ENCODE measurements around the gene SNTG2. TPM values are rescaled to one million over a fixed set of nuclear protein-coding genes. Genes with fewer than 3 reads are reported as not detected.

SNTG2 gene
- total RNA-seq, 1 experiment from 2014 or later = not detected

DNA sequence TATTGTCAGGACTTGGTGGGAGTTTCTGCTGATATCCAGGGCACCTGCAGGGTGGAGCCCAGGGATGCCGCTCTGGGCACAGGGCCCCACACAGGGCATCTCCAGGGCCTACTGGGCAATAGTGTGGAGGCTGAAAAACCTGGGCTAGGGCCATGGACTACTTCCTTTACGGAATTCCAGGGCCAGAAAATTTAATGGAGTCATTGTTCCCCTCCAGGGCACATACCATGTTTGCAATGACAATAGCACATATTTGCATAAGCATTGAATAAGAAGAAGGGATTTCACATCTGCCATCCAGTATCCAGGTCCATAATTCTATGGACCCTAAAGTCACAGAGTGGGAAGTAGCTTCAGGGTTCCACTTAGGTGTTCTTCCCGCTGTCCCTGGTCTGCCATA, 358.9 kb downstream of the SNTG2 start:
- DNase-seq (ENCODE audit: low spot score) = no peak

DNA sequence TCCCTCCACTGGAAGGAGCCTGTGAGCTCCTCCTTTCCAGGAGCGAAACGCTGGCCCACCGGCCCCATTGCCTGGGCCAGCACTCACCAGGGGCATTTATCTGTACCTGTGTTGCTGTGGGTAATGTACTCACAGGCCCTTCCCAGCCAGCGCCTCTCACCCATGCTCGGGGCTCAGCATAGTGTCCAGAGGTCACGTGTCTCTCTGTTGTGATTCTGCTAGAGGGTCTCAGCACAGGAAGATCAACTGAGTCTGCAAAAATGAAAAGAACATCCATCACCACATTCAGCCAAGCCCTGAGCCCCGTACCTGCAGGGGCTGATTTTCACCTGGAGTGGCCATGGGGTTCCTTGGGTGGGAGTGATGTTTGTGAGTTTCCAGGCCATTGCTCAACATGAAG, 359.6 kb downstream of the SNTG2 start:
- DNase-seq (ENCODE audit: low spot score) = no peak

DNA sequence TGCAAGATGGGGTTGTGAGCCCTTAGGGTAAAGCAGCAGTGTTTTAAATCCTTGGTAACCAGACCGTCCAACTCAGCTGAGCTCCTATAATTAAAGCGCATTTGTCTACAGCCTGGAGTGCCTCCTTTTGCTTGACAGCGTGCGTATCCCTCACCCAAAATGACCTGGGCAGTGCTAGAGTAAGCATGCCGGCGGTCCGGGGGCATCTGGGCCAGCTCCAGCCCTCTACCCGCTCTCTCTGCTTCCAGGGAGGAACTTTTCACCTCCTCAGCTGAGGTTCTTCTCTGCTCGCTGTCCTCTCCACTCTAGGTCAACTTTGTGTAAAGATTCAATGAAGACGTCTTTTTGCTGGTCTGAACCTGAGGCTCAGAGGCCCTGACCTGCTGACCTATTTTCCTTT, 360.2 kb downstream of the SNTG2 start:
- no peak for DNase-seq (ENCODE audit: low spot score)

DNA sequence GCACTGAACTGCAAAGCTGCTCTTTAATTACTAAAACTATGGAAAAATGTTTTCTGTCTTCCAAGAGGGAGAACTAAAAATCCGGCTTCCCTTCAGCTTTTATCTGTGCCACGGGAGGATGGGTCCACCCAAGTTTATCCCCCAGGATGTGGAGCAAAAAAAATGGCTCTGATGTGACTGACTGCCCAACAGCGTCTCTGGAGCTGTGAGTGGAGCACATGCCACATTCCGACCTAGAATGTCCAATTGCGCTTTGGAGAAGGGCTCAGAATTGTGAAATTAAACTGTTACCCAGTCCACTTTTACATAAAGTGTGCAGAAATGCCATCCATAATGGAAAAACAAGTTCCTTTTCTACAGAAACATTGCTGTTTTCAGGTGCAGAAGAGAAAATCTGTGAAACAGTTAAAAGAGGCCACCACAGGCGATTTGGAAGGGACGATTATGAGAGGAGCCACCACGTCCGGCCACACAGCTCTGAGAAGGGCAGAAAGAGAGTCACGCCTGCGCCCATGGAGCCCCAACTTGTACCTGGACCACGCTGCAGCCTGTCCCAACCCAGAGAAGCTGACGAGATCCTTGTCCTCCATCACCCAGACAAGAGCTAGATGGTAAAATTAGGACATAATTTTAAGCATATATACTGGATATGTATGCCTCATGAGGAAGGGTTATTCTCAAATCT, 362.7 kb downstream of the SNTG2 start:
- no peak for DNase-seq (ENCODE audit: low spot score)

DNA sequence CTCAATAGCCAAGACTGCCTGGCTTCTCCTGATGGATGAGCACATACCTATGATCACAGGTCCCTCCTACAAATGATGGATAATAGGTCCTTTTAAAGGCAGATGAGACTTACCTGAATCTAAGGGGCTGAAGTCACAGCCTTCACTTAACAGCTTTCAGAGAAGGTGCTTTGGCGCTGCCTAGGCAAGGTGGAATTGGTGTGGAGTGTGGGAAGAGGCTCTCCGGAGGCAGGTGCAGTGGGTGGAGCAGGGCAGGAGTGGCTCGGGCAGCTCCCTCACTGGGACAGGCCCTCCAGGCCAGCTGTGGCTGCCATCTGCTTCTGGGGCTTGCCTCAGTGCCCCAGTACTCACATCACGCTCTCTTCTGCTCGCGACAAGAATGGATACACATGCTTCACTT, 363.6 kb downstream of the SNTG2 start:
- DNase-seq (ENCODE audit: low spot score) = no peak

DNA sequence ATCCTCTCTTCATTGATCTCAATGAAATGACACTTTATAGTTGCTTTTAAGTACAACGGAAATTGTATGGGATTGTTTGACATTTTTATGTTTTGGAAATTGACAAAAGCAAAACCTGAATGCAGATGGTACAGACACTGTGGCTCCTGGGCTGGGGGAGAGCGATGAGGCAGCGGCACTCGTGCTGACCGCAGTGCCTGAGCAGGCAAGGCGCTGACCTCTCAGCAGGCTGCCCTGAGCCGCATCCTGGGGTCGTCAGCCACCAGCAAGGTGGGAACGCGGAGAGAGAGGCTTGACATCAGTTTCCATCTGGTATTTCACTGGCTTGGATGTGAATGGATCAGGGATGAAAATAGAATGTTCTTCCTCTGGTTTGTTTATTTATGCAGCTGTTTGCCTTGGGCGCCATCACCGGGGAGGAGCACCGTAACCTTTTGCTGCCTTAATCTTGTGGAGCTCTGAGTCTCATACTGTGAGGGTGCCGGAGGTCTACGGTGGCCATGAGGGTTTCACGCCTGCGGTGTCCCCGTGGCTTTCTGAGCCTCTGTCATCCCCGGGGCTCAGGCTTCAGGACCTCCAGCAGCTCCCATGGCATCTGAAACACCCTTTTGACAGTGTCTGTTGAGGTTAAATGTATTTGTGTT, 367.8 kb downstream of the SNTG2 start:
- DNase-seq (ENCODE audit: low spot score) = no peak

DNA sequence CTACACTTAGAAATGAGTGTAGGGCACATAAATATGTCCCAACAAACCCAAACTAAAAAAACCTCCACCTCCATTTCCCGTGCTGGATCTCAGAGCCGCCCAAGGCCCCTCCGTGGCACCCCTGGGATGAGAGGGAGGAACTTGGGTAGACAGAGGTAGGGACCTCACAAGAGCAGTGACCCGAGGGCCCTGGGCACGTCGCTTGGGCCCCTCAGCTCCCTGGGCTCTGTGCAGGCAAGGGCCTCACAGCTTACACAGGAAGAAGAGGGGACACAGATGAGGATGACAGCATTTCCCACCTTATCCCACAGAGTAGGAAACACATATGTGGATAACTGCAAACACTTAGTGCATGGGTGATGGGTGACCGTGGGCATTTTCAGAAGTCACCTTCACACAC, 368.7 kb downstream of the SNTG2 start:
- DNase-seq (ENCODE audit: low spot score) = no peak

DNA sequence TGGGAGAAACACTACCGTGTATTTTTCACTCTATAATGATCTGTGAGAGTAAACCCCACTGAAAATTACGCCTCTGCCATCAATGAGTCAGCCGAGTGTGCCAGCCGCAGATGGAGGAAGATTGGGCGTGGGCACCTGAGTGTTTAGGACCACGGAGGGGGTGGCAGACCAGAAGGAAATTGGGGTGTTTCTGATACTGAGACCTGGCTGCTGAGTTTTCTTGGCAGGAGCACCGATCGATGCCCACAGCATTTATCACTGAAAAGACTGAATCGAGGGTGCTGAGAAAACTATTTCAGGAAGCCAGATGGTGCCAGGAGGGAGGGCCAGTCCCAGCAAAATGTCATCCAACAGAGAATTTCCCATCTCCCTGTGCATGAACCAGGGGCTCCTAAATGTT, 370.7 kb downstream of the SNTG2 start:
- no peak for DNase-seq (ENCODE audit: low spot score)

DNA sequence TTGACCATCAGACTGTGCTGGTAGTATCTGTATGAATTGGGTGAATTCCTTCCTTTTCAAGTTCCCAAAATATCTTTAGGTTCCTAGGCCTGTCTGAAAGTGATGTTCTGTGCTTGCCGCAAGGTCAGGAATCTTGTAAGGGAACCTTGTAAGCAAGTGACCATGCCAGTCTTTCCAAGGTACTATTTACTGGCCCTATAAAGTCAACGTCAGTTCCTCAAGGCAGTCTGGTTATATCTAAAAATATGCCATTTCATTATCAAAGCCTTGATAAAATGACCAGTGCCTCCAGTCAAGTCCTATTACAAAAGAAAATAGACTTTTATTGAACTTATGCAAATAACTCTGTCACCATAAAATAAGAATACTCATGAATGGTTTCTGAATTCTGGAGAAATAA, 374.2 kb downstream of the SNTG2 start:
- no peak for DNase-seq (ENCODE audit: low spot score)

DNA sequence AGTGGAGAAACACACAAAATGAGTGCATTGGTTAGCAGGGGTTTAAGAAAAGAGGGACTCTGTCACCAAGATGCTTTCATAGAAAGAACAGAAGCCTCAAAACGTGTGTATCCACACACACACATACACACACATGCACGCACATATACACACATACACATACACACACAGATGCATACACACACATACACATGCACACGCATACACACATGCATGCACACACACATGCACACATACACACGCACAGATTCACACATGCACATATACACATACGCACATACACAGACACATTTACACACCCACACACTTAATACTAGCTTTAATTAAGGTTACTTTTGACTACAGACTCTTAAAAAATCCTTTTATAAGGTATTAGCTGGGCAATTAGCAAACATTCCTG, 378.0 kb downstream of the SNTG2 start:
- no peak for DNase-seq (ENCODE audit: low spot score)

DNA sequence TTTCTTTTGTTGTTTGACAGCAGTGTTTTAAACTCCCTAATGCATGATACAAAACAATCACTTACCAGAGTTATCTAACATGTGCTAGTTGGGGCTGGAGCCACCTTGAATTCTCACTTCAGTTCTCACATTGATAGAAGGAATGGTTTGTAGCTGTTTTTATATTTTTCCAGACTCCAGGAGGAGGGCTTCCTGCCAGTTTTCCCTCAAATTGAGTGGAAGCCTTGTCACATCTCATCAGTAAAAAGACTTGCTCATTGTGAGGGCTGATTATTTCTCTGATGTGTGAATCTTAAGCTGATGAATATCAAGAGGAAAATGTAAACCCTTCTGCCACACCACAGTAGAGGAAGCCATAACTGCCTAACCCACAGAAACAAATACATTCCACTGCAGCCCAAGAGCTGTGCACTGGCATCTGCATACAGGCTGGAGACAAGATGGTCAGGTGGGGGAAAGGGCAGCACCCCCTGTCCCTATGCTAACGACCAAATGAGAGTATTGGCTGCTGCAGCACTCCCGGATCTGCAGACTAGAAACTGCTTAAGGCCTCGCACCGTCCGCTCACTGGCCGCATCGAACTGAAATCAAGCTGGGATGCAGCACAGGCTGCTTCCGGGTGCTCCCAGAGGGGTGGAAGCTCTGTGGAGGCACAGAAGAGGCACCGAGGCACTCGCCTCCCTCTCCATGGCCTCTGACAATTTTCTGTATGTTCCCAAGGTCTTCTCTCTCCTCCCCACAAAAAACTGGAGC, 388.9 kb downstream of the SNTG2 start:
- no peak for DNase-seq (ENCODE audit: low spot score)

DNA sequence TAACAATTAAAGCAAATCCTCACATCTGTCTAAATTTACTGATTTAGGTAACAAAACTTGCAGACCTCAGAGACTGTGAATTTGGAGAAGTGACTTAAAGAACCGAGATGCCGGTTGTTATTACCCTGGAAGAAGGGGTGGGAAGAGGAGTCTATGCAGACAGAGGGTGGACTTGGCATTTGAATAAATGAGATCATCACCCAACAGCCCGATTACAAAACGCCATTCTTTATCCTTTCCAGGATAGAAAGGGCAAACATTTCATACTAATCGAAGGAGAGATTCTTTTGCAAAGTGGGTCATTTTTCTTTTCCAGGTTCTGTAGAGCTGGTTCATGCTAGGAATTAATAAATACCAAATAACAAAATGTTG, 389.5 kb downstream of the SNTG2 start:
- DNase-seq (ENCODE audit: low spot score) = no peak

DNA sequence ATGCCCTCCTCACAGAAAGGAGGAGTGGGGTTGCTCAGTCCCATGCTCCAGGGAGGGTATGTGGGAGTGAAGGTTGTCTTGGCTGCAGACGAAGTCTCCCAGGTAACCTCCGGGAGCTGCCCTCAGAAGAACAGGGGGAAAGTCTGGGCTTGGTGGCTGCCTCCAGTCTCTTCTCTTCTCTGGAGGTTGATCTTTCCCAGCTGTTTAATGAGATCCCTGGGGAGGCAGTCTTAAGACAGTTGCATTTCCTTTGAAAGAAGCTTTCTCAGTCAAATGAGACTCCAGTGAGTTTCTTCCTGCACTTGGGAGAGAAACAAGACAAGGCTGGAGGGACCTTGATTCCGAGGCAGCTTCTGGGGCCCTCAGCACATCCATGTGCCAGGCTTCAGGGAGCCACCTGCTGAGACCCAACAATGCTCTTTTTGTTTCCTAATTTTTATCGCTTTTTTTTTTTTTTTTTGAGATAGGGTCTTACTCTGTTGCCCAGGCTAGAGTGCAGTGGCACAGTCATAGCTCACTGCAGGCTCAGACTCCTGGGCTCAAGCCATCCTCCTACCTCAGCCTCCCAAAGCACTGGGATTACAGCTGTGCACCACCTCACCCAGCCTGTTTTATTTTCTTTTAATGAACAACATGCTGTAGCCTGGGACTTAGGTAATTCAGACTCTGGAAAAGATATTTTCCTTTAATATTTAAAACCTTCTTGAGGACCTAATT, 390.9 kb downstream of the SNTG2 start:
- DNase-seq (ENCODE audit: low spot score) = no peak

DNA sequence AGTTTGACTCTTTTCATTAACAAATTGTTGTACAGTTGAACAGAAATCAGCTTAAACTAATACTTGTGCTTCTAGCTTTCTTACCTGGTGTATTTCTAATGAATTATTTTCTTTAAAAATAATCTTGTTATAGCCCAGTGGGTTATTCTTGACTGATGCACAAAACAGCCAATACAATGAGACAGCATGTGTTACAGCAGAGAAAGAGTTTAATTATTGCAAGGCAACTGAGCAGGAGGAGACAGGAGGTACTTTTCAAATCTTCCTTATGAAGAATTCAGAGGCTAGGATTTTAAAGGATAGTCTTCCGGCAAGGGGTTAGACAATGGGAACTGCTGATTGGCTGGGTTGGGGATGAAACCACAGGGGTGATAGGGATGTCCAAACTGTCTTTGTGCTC, 398.1 kb downstream of the SNTG2 start:
- no peak for DNase-seq (ENCODE audit: low spot score)

DNA sequence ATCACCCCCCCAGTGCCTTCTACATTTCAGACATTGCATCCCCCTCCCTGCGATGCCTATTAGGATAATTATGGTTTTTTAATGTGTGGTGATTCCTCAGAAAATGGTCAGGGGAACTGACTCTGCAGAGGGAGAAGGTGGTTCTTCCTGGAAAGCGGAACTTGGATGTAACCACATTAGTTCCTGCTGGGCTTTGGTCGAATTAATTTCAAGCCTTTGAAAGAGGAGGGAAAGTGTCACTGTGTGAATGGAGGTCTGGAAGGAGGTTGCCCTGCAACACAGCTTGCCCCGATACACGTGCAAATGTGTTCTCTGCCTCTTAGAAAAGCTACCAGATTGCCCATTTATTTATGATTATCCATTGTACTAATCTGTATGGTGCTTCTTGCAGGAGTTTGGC, 399.5 kb downstream of the SNTG2 start:
- no peak for DNase-seq (ENCODE audit: low spot score)

DNA sequence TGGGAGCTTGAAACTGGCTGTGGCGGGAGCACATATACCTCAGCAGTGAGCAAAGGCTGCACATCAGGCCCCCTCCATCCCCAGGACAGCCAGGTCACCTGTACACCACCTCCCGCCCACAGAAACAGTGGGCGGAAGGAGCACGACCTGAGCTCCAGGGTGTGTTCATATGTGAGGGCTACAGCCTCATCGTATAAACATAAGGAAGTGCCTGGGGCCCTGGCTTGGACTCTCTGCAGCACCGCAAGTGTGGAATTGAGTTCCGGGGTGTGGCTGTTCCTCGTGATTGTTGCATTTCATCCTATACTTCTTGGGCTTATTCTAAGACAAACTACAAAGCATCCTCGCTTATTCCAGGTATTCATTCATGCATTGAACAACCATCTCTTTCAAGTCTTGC, 402.5 kb downstream of the SNTG2 start:
- DNase-seq (ENCODE audit: low spot score) = no peak

DNA sequence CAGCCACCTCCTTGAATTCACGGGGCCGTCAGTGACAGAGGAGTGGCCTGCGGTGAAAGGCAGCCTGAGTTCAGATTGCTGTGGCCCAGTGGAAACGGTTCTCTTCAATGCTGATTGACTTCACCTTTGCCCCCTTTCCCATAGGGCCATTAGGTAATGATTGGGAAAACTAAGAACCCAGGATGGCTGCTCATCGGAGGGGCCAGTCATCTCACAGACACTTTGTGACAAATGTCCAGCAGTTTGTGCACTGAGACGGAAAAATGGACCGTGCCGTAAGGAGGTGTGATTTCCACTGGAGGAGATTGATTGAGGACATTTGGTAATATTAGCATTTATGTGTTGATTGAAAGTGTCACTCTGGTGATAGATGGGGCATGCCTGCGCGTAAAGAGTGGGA, 402.9 kb downstream of the SNTG2 start:
- DNase-seq (ENCODE audit: low spot score) = no peak

DNA sequence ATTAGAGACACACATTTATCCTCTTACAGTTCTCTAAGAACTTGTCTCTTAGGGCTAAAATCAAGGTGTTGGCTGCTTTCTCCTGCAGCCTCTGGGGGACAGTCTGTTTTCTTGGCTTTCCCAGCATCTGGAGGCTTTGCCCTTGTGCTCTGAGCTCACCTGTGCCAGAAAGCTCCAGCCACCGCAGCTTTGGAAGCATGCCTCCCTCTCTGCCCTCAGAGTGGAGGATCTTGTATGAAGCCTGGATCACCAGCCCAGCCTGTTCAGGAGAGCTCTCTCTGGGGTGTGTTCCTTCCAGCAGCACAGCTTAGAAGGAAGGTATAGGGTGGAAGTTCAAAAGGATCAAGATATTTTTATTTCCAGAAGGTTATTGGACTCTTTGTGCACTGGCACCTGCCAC, 409.5 kb downstream of the SNTG2 start:
- no peak for DNase-seq (ENCODE audit: low spot score)

DNA sequence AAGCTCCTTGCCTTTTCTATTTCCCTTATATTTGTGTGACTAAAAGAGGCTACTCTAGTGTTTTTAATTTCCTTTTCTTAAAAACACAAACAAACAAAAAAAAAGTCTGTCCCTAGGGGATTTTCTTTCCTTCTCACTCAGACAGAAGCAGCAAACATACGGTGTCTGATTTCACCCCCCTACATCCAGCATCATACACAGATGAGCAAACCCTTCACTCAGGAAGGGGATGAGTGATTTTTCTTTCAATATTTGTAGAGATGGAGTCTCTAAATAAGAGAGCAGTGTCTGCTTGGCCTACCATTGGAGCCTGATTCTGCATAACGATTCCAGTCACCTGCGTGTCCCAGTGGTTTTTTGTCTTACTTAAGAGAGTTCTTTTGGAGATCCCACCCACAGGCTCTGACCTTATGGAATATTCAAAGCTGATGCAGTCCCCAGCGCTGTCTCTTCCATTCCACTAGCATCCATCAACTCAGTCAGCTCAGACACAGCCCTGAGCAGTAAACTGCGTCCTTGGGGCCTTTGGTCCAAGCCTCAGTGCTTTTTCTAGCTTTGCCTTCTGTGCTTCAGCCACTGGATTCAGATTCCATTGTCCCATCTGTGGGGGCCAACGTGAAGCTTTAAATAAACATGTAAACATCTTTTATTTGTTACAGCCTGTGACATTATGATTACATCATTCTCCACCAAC, 410.1 kb downstream of the SNTG2 start:
- no peak for DNase-seq (ENCODE audit: low spot score)

DNA sequence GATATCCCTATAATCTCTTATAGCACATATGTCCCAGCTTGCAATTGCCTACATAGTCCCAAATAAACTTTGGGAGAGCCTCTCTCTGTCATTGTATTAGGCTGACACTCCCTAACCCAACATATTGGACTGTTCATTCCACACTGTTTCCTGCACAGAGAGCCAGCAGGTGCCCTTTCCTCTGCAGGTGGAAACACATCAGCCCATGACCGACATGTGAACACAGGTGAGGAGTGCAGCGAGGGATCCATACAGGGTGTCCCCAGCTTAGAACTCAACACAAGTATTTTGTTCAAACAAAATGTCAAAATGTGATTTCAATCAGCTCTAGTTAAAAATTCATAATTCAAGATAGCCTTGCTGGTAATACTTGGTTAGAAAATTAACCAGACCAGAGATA, 412.7 kb downstream of the SNTG2 start:
- no peak for DNase-seq (ENCODE audit: low spot score)

DNA sequence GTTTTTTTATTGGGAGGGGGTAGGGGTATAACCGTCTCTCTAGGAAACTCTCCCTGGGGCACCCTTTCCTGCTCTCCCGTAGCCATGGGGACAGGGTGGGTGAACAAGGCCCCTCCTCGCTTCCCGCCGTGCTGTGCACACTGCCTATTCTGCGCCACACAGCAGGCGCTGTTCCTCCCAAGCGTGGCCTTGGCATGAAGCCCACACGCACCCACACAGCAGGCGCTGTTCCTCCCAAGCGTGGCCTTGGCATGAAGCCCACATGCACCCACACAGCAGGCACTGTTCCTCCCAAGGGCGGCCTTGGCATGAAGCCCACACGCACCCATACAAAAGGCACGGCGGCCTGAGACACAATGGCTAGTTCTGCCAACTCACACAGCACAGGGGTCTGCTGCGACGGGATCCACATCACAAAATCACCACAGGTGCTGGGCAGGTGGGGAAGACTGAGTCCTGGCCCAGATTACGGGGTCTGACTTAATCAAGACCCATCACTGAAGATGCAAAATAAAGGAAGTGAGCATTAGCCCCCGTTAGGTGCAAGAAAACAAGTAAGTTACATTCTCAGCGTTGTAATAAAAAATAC, 416.0 kb downstream of the SNTG2 start:
- peak; percentile 49 for DNase-seq (ENCODE audit: low spot score)
